ENCODE results near the gene ELL.

ELL gene

GRCh38 chr19:18557411-18558201 is 35.7 kb upstream of the ELL start, which contains the start of gene KXD1:
Gene KXD1, plus strand, starts transcription at chr19:18557870. Its CDS starts 4,187 bp downstream, at chr19:18562057.
- TF ChIP-seq CTCF (IDR thresholded peaks at IDR 0.05) (no peak), ZFX (IDR thresholded peaks at IDR 0.05; ENCODE audit: borderline replicate concordance) (no peak)
- H3K27ac ChIP-seq = peak within 1 kb of the TSS; percentile 75

- TF ChIP-seq ZFX (IDR thresholded peaks at IDR 0.05; ENCODE audit: borderline replicate concordance) (no peak), CTCF (IDR thresholded peaks at IDR 0.05) (no peak)
- peak overlapping the region; percentile 30; the same call in 1 of the 2 replicates for H3K27ac ChIP-seq
Measured at GRCh38 chr19:18551631-18552030, 29.8 kb upstream of the ELL start.

GRCh38 chr19:18543814-18544475 is 22.1 kb upstream of the ELL start:
- H3K27ac ChIP-seq = peak overlapping the region; percentile 66
- TF ChIP-seq CTCF (IDR thresholded peaks at IDR 0.05) (peak; percentile 23), ZFX (IDR thresholded peaks at IDR 0.05; ENCODE audit: borderline replicate concordance) (no peak)

- peak within 1 kb of the TSS; percentile 66 for H3K27ac ChIP-seq
- TF ChIP-seq CTCF (IDR thresholded peaks at IDR 0.05) (no peak), ZFX (IDR thresholded peaks at IDR 0.05; ENCODE audit: borderline replicate concordance) (no peak)
Measured at GRCh38 chr19:18542941-18543813, 21.3 kb upstream of the ELL start, which contains the start of gene FKBP8. Gene FKBP8, minus strand, starts transcription at chr19:18543573. Its CDS starts 1,603 bp downstream, at chr19:18541970.

GRCh38 chr19:18541992-18542940 is 20.4 kb upstream of the ELL start:
- H3K27ac ChIP-seq = peak overlapping the region; percentile 66
- TF ChIP-seq ZFX (IDR thresholded peaks at IDR 0.05; ENCODE audit: borderline replicate concordance) (no peak), CTCF (IDR thresholded peaks at IDR 0.05) (no peak)
